Smooth muscle cell (in vitro differentiated cells): ENCODE results near the gene CDCA4. TPM values are rescaled to one million over a fixed set of nuclear protein-coding genes. Genes with fewer than 3 reads are reported as not detected.

Source experiments
- DNase-seq: peaks from one replicate; lab custom pipeline; 2025; ENCODE audit not compliant: unreplicated experiment; lab: John Stamatoyannopoulos, UW
- H2AFZ ChIP-seq: fragments of 200-600 bp; sonication (generic); 2 replicates; pipeline ENCODE4 v1.6.0; 2016; ENCODE audit warnings: antibody characterized with exemption, low read depth, mild to moderate bottlenecking
- H3F3A ChIP-seq: fragments of 200-600 bp; sonication (generic); 2 replicates; pipeline ENCODE4 v1.6.0; 2017; ENCODE audit warnings: antibody characterized with exemption, low read depth
- H3K27ac ChIP-seq: fragments of 200-600 bp; sonication (generic); 2 replicates; pipeline ENCODE4 v1.5.1; 2016; ENCODE audit warnings: low read depth, mild to moderate bottlenecking
- H3K27me3 ChIP-seq: fragments of 200-600 bp; sonication (generic); 2 replicates; pipeline ENCODE4 v1.6.1; 2016; ENCODE audit warnings: low read depth, mild to moderate bottlenecking
- H3K36me3 ChIP-seq: fragments of 200-600 bp; sonication (generic); 2 replicates; pipeline ENCODE4 v1.5.1; 2016; ENCODE audit warnings: low read depth
- H3K4me1 ChIP-seq: fragments of 200-600 bp; sonication (generic); 2 replicates; pipeline ENCODE4 v1.5.1; 2016; ENCODE audit warnings: low read depth
- H3K4me2 ChIP-seq: fragments of 200-600 bp; sonication (generic); 2 replicates; pipeline ENCODE4 v1.6.0; 2016; ENCODE audit warnings: mild to moderate bottlenecking
- H3K4me3 ChIP-seq: fragments of 200-600 bp; sonication (generic); 2 replicates; pipeline ENCODE4 v1.5.1; 2016; ENCODE audit warnings: mild to moderate bottlenecking
- H3K79me2 ChIP-seq: fragments of 200-600 bp; sonication (generic); 2 replicates; pipeline ENCODE4 v1.6.0; 2016; ENCODE audit warnings: low read depth, mild to moderate bottlenecking
- H3K9ac ChIP-seq: fragments of 200-600 bp; sonication (generic); 2 replicates; pipeline ENCODE4 v1.6.0; 2016; ENCODE audit warnings: low read depth
- H3K9me3 ChIP-seq: fragments of 200-600 bp; sonication (generic); replicated peaks from 2 replicates; pipeline ENCODE4 v1.5.1; 2016; ENCODE audit warnings: low read depth
- H4K20me1 ChIP-seq: fragments of 200-600 bp; sonication (generic); 2 replicates; pipeline ENCODE4 v1.6.0; 2016; ENCODE audit warnings: low read depth
- WGBS: methylation state at CpG from one replicate; pipeline ENCODE4 v1.1.7; 2016; ENCODE audit warnings: low lambda C conversion rate; 5-methylcytosine and 5-hydroxymethylcytosine counted together
- polyA plus RNA-seq: library from polyadenylated mRNA; unstranded; fragments of >200 nt; fragmentation: Nextera tagmentation; extraction: Ambion mirVana; gene quantifications from 2 replicates; pipeline ENCODE4 v1.2.1, GENCODE V29; 2016
- total RNA-seq: library from RNA; depleted of rRNA; stranded (reverse); fragments of >200 nt; gene quantifications from 2 replicates; pipeline ENCODE4 v1.2.3, GENCODE V29; 2014
- TF ChIP-seq, protein P1 (sequence below): fragments of 200-600 bp; sonication (generic); IDR thresholded peaks from 2 replicates; pipeline ENCODE4 v1.5.1; 2017; ENCODE audit warnings: borderline replicate concordance, mild to moderate bottlenecking, antibody characterized with exemption; ENCODE audit not compliant: insufficient read depth, poor library complexity, severe bottlenecking

CDCA4 gene
- total and polyA plus RNA-seq, 2 experiments from 2014 or later = 15.1 to 23.5 TPM

GRCh38 chr14:104994978-104995377 lies 25.9 kb downstream of the CDCA4 start:
- TF ChIP-seq, protein P1, sequence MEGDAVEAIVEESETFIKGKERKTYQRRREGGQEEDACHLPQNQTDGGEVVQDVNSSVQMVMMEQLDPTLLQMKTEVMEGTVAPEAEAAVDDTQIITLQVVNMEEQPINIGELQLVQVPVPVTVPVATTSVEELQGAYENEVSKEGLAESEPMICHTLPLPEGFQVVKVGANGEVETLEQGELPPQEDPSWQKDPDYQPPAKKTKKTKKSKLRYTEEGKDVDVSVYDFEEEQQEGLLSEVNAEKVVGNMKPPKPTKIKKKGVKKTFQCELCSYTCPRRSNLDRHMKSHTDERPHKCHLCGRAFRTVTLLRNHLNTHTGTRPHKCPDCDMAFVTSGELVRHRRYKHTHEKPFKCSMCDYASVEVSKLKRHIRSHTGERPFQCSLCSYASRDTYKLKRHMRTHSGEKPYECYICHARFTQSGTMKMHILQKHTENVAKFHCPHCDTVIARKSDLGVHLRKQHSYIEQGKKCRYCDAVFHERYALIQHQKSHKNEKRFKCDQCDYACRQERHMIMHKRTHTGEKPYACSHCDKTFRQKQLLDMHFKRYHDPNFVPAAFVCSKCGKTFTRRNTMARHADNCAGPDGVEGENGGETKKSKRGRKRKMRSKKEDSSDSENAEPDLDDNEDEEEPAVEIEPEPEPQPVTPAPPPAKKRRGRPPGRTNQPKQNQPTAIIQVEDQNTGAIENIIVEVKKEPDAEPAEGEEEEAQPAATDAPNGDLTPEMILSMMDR = no peak
- Histone ChIP-seq H3K79me2 (no peaks in the 10 kb centered on the region), H3K36me3 (peaks cover 5% of the 10 kb centered on the region), H3K27me3 (no peaks in the 10 kb centered on the region), H3K4me1 (no peaks in the 10 kb centered on the region), H4K20me1 (no peaks in the 10 kb centered on the region), H3K27ac (no peak overlapping the region), H3K4me3 (no peak overlapping the region), H3F3A (no peaks in the 10 kb centered on the region), H2AFZ (no peak overlapping the region), H3K9me3 (no peaks in the 10 kb centered on the region), H3K9ac (no peak overlapping the region), H3K4me2 (no peak overlapping the region)
- 91% methylated on average over 6 of the region's 6 CpGs for WGBS
- no peak for DNase-seq

- H2AFZ ChIP-seq = no peak overlapping the region
- no peaks in the 10 kb centered on the region for H3K79me2 ChIP-seq
- DNase-seq = no peak
- 90% methylated on average over 22 of the region's 22 CpGs for WGBS
- H3K4me3 ChIP-seq = no peak overlapping the region
- H3F3A ChIP-seq = no peaks in the 10 kb centered on the region
- no peaks in the 10 kb centered on the region for H3K9me3 ChIP-seq
- H3K27me3 ChIP-seq = no peaks in the 10 kb centered on the region
- H3K4me1 ChIP-seq = no peaks in the 10 kb centered on the region
- no peaks in the 10 kb centered on the region for H3K36me3 ChIP-seq
- no peak overlapping the region for H3K4me2 ChIP-seq
- H3K9ac ChIP-seq = no peak overlapping the region
- no peak overlapping the region for H3K27ac ChIP-seq
- no peaks in the 10 kb centered on the region for H4K20me1 ChIP-seq
- TF ChIP-seq, protein P1 = no peak
Measured at GRCh38 chr14:104993808-104994591, 26.9 kb downstream of the CDCA4 start.

GRCh38 chr14:104993306-104993705 lies 27.6 kb downstream of the CDCA4 start:
- Histone ChIP-seq H3K4me1 (no peaks in the 10 kb centered on the region), H3K27me3 (no peaks in the 10 kb centered on the region), H3F3A (no peaks in the 10 kb centered on the region), H3K9me3 (no peaks in the 10 kb centered on the region), H3K79me2 (no peaks in the 10 kb centered on the region), H3K9ac (no peak overlapping the region), H3K4me2 (no peak overlapping the region), H2AFZ (no peak overlapping the region), H3K36me3 (no peaks in the 10 kb centered on the region), H3K27ac (no peak overlapping the region), H3K4me3 (no peak overlapping the region), H4K20me1 (no peaks in the 10 kb centered on the region)
- TF ChIP-seq, protein P1 = no peak
- WGBS = 97% methylated on average over 12 of the region's 12 CpGs
- DNase-seq = no peak

DNA sequence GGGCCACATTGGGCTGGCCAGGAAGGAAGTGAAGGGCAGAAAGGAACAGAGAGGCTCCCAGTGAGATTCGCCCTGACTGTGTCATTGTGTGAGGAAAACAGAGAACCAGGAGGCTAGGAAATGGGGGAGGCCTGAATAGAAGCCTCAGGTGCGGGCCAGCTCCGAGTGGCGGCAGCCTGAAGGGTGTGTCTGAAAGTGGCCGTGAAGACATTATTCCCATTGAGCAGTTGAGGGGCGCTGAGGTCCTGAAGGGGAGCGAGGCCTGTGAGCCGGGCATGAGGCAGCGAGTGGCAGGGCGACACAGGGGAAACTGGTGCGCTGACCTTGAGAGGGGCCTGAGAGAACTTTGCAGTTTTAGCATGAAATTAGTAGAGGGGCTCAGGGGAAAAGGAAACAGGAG lies 28.4 kb downstream of the CDCA4 start:
- Histone ChIP-seq H2AFZ (no peak overlapping the region), H3K27ac (no peak overlapping the region), H3K4me1 (no peaks in the 10 kb centered on the region), H3F3A (no peaks in the 10 kb centered on the region), H3K4me3 (no peak overlapping the region), H3K9me3 (no peaks in the 10 kb centered on the region), H3K36me3 (no peaks in the 10 kb centered on the region), H3K4me2 (no peak overlapping the region), H3K9ac (no peak overlapping the region), H3K79me2 (no peaks in the 10 kb centered on the region), H3K27me3 (no peaks in the 10 kb centered on the region), H4K20me1 (no peaks in the 10 kb centered on the region)
- DNase-seq = no peak
- TF ChIP-seq, protein P1 = no peak
- 97% methylated on average over 11 of the region's 11 CpGs for WGBS
